ENCODE results near the gene C2CD2. TPM values are rescaled to one million over a fixed set of nuclear protein-coding genes. Genes with fewer than 3 reads are reported as not detected.

C2CD2 gene
- total and polyA plus RNA-seq, 5 donors from 2014 or later, result 1.7 to 15.3 (median 2.1) TPM

- H3K36me3 Mint-ChIP-seq, result peaks cover 7% of the 10 kb centered on the region
- peak overlapping the region; percentile 89 to 96 (median 93) for H3K4me3 Mint-ChIP-seq
- peak overlapping the region; percentile 33 for H3K27ac ChIP-seq (ENCODE audit: insufficient read depth, low read length, poor library complexity, severe bottlenecking)
- H3K9me3 Mint-ChIP-seq, result peaks cover 0 to 3% (median 0%) of the 10 kb centered on the region in 7 donors
- H3K4me1 Mint-ChIP-seq, result peaks cover 10 to 39% (median 28%) of the 10 kb centered on the region in 4 donors
- H3K36me3 ChIP-seq (ENCODE audit: control insufficient read depth, insufficient read depth, low read length), result no peaks in the 10 kb centered on the region
- DNase-seq (peak; percentile 24 to 45 (median 33)), ATAC-seq (ENCODE audit: low read depth in 2 of 2) (peak; percentile 3 to 23)
- peak overlapping the region in 2 of 3 donors; percentile 65 to 86 for H3K27ac Mint-ChIP-seq
- H3K4me3 ChIP-seq (ENCODE audit: low read depth, low read length), result peak overlapping the region; percentile 86
- H3K4me1 ChIP-seq (ENCODE audit: control insufficient read depth, insufficient read depth, low read length, poor library complexity, severe bottlenecking), result peaks cover 24% of the 10 kb centered on the region
- H3K27me3 ChIP-seq (ENCODE audit: control insufficient read depth, insufficient read depth, low read length), result no peaks in the 10 kb centered on the region
- H3K27me3 Mint-ChIP-seq, result no peaks in the 10 kb centered on the region
- H3K9me3 ChIP-seq (ENCODE audit: control insufficient read depth in 2 of 2, low read length in 2 of 2), result no peaks in the 10 kb centered on the region
These were observed 75.7 kb downstream of the C2CD2 start for GRCh38 chr21:41877901-41878830.

GRCh38 chr21:41876928-41877652, 76.7 kb downstream of the C2CD2 start:
- ATAC-seq (ENCODE audit: low read depth in 2 of 2), result no peak
- Histone ChIP-seq H3K27ac (ENCODE audit: insufficient read depth, low read length, poor library complexity, severe bottlenecking) (no peak overlapping the region), H3K36me3 (ENCODE audit: control insufficient read depth, insufficient read depth, low read length) (no peaks in the 10 kb centered on the region), H3K4me1 (ENCODE audit: control insufficient read depth, insufficient read depth, low read length, poor library complexity, severe bottlenecking) (peaks cover 24% of the 10 kb centered on the region), H3K4me3 (ENCODE audit: low read depth, low read length) (peak overlapping the region; percentile 86), H3K9me3 (ENCODE audit: control insufficient read depth in 2 of 2, low read length in 2 of 2) (no peaks in the 10 kb centered on the region), H3K27me3 (ENCODE audit: control insufficient read depth, insufficient read depth, low read length) (no peaks in the 10 kb centered on the region)
- no peaks in the 10 kb centered on the region for H3K27me3 Mint-ChIP-seq
- peaks cover 0 to 3% (median 0%) of the 10 kb centered on the region in 7 donors for H3K9me3 Mint-ChIP-seq
- H3K4me3 Mint-ChIP-seq, result peak overlapping the region; percentile 89 to 96 (median 93)
- no peak for DNase-seq
- H3K36me3 Mint-ChIP-seq, result peaks cover 10% of the 10 kb centered on the region
- H3K4me1 Mint-ChIP-seq, result peaks cover 10 to 39% (median 29%) of the 10 kb centered on the region in 4 donors
- H3K27ac Mint-ChIP-seq, result peak overlapping the region in 2 of 3 donors; percentile 36 to 65

- peak overlapping the region; percentile 51 to 96 (median 64) for H3K4me3 Mint-ChIP-seq
- no peaks in the 10 kb centered on the region for H3K27me3 Mint-ChIP-seq
- ATAC-seq (ENCODE audit: low read depth in 2 of 2) (no peak), DNase-seq (no peak)
- no peak overlapping the region for H3K27ac ChIP-seq (ENCODE audit: insufficient read depth, low read length, poor library complexity, severe bottlenecking)
- peaks cover 24% of the 10 kb centered on the region for H3K4me1 ChIP-seq (ENCODE audit: control insufficient read depth, insufficient read depth, low read length, poor library complexity, severe bottlenecking)
- H3K36me3 Mint-ChIP-seq, result peaks cover 16% of the 10 kb centered on the region
- H3K27me3 ChIP-seq (ENCODE audit: control insufficient read depth, insufficient read depth, low read length), result no peaks in the 10 kb centered on the region
- H3K9me3 Mint-ChIP-seq, result peaks cover 0 to 3% (median 0%) of the 10 kb centered on the region in 7 donors
- H3K27ac Mint-ChIP-seq, result no peak overlapping the region
- H3K36me3 ChIP-seq (ENCODE audit: control insufficient read depth, insufficient read depth, low read length), result no peaks in the 10 kb centered on the region
- no peaks in the 10 kb centered on the region for H3K9me3 ChIP-seq (ENCODE audit: control insufficient read depth in 2 of 2, low read length in 2 of 2)
- no peak overlapping the region for H3K4me3 ChIP-seq (ENCODE audit: low read depth, low read length)
- H3K4me1 Mint-ChIP-seq, result peaks cover 10 to 44% (median 29%) of the 10 kb centered on the region in 4 donors
These were observed 77.4 kb downstream of the C2CD2 start for GRCh38 chr21:41876396-41876795.

- H3K4me3 Mint-ChIP-seq, result no peak overlapping the region
- no peak overlapping the region for H3K27ac Mint-ChIP-seq
- Histone ChIP-seq H3K4me1 (ENCODE audit: control insufficient read depth, insufficient read depth, low read length, poor library complexity, severe bottlenecking) (peaks cover 24% of the 10 kb centered on the region), H3K36me3 (ENCODE audit: control insufficient read depth, insufficient read depth, low read length) (no peaks in the 10 kb centered on the region), H3K27me3 (ENCODE audit: control insufficient read depth, insufficient read depth, low read length) (no peaks in the 10 kb centered on the region), H3K27ac (ENCODE audit: insufficient read depth, low read length, poor library complexity, severe bottlenecking) (no peak overlapping the region), H3K9me3 (ENCODE audit: control insufficient read depth in 2 of 2, low read length in 2 of 2) (no peaks in the 10 kb centered on the region), H3K4me3 (ENCODE audit: low read depth, low read length) (no peak overlapping the region)
- H3K9me3 Mint-ChIP-seq, result peaks cover 0 to 3% (median 0%) of the 10 kb centered on the region in 7 donors
- no peaks in the 10 kb centered on the region for H3K27me3 Mint-ChIP-seq
- no peak for DNase-seq
- H3K36me3 Mint-ChIP-seq, result peaks cover 19% of the 10 kb centered on the region
- H3K4me1 Mint-ChIP-seq, result peaks cover 10 to 45% (median 26%) of the 10 kb centered on the region in 4 donors
- no peak for ATAC-seq (ENCODE audit: low read depth in 2 of 2)
These were observed 78.7 kb downstream of the C2CD2 start for GRCh38 chr21:41875086-41875485.

DNA sequence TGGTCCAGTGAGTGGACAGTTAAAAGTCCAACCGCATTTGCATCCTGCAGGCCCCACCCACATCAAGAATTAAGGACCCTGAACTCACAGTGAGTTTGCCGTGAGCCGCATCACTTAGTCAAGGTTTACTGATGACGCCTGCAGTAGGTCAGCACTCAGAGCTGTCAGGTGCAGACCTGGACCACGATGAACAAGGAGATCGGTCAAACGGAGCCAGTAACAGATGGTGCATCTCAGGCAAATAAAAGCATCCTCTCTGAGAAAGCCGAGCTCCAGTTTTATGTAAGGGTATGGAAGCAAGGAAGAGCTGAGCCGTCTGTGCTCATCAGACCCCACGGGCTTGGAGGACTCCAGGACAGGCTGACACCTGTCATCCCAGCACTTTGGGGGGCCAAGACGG, 79.2 kb downstream of the C2CD2 start:
- Mint-ChIP-seq H3K4me1 (peaks cover 5 to 41% (median 22%) of the 10 kb centered on the region in 4 donors), H3K9me3 (peaks cover 0 to under 1% (median 0%) of the 10 kb centered on the region in 7 donors), H3K27me3 (no peaks in the 10 kb centered on the region), H3K27ac (no peak overlapping the region), H3K36me3 (peaks cover 19% of the 10 kb centered on the region), H3K4me3 (no peak overlapping the region)
- peaks cover 20% of the 10 kb centered on the region for H3K4me1 ChIP-seq (ENCODE audit: control insufficient read depth, insufficient read depth, low read length, poor library complexity, severe bottlenecking)
- no peak for ATAC-seq (ENCODE audit: low read depth in 2 of 2)
- DNase-seq, result no peak
- H3K4me3 ChIP-seq (ENCODE audit: low read depth, low read length), result no peak overlapping the region
- no peak overlapping the region for H3K27ac ChIP-seq (ENCODE audit: insufficient read depth, low read length, poor library complexity, severe bottlenecking)
- no peaks in the 10 kb centered on the region for H3K27me3 ChIP-seq (ENCODE audit: control insufficient read depth, insufficient read depth, low read length)
- no peaks in the 10 kb centered on the region for H3K9me3 ChIP-seq (ENCODE audit: control insufficient read depth in 2 of 2, low read length in 2 of 2)
- no peaks in the 10 kb centered on the region for H3K36me3 ChIP-seq (ENCODE audit: control insufficient read depth, insufficient read depth, low read length)

- peaks cover 19% of the 10 kb centered on the region for H3K36me3 Mint-ChIP-seq
- Histone ChIP-seq H3K27ac (ENCODE audit: insufficient read depth, low read length, poor library complexity, severe bottlenecking) (no peak overlapping the region), H3K4me1 (ENCODE audit: control insufficient read depth, insufficient read depth, low read length, poor library complexity, severe bottlenecking) (peaks cover 18% of the 10 kb centered on the region), H3K36me3 (ENCODE audit: control insufficient read depth, insufficient read depth, low read length) (no peaks in the 10 kb centered on the region), H3K4me3 (ENCODE audit: low read depth, low read length) (no peak overlapping the region), H3K27me3 (ENCODE audit: control insufficient read depth, insufficient read depth, low read length) (no peaks in the 10 kb centered on the region), H3K9me3 (ENCODE audit: control insufficient read depth in 2 of 2, low read length in 2 of 2) (no peaks in the 10 kb centered on the region)
- H3K27ac Mint-ChIP-seq, result peak overlapping the region in 1 of 3 donors; percentile 59
- no peaks in the 10 kb centered on the region for H3K27me3 Mint-ChIP-seq
- H3K9me3 Mint-ChIP-seq, result no peaks in the 10 kb centered on the region
- DNase-seq, result no peak
- no peak for ATAC-seq (ENCODE audit: low read depth in 2 of 2)
- peak overlapping the region in 1 of 4 donors; percentile 36 for H3K4me3 Mint-ChIP-seq
- H3K4me1 Mint-ChIP-seq, result peaks cover 5 to 41% (median 24%) of the 10 kb centered on the region in 4 donors
These were observed 80.4 kb downstream of the C2CD2 start for GRCh38 chr21:41873426-41873825.

GRCh38 chr21:41873005-41873404, 80.8 kb downstream of the C2CD2 start:
- ATAC-seq (ENCODE audit: low read depth in 2 of 2), result no peak
- H3K27ac Mint-ChIP-seq, result no peak overlapping the region
- peaks cover 5 to 41% (median 23%) of the 10 kb centered on the region in 4 donors for H3K4me1 Mint-ChIP-seq

More at GRCh38 chr21:41873005-41873404, 80.8 kb downstream of the C2CD2 start:
- no peak overlapping the region for H3K27ac ChIP-seq (ENCODE audit: insufficient read depth, low read length, poor library complexity, severe bottlenecking)
- H3K9me3 ChIP-seq (ENCODE audit: control insufficient read depth in 2 of 2, low read length in 2 of 2), result no peaks in the 10 kb centered on the region
- H3K4me3 ChIP-seq (ENCODE audit: low read depth, low read length), result no peak overlapping the region
- peaks cover 14% of the 10 kb centered on the region for H3K4me1 ChIP-seq (ENCODE audit: control insufficient read depth, insufficient read depth, low read length, poor library complexity, severe bottlenecking)
- no peak for DNase-seq
- no peaks in the 10 kb centered on the region for H3K27me3 ChIP-seq (ENCODE audit: control insufficient read depth, insufficient read depth, low read length)
- peak overlapping the region in 1 of 4 donors; percentile 36 for H3K4me3 Mint-ChIP-seq
- no peaks in the 10 kb centered on the region for H3K27me3 Mint-ChIP-seq
- peaks cover 19% of the 10 kb centered on the region for H3K36me3 Mint-ChIP-seq
- no peaks in the 10 kb centered on the region for H3K9me3 Mint-ChIP-seq
- H3K36me3 ChIP-seq (ENCODE audit: control insufficient read depth, insufficient read depth, low read length), result no peaks in the 10 kb centered on the region
